HCT116 (cell line): ENCODE data around the gene ANKRD16.

Source experiments
- CBX3 ChIP-seq: IDR thresholded peaks from 2 replicates; pipeline ENCODE4 v1.6.1; 2012; ENCODE audit warnings: low read depth
- CTCF ChIP-seq, 3 experiments: fragments of 200-600 bp in 1 of 3; sonication (generic) in 1 of 3; IDR thresholded peaks in 2 of 3; conservative IDR thresholded peaks in 1 of 3; 2 replicates each; pipeline ENCODE4 v1.5.1; 2012 to 2017; ENCODE audit warnings: low read depth in 2 of 3, low read length in 2 of 3, antibody characterized with exemption in 1 of 3, borderline replicate concordance in 1 of 3, control low read depth in 1 of 3, mild to moderate bottlenecking in 1 of 3, mixed read lengths in 1 of 3, mixed run types in 1 of 3, moderate library complexity in 1 of 3; ENCODE audit not compliant: insufficient read depth in 1 of 3
- EZH2 ChIP-seq: fragments of 200-600 bp; sonication (generic); IDR thresholded peaks from 2 replicates; pipeline ENCODE4 v1.6.1; 2017; ENCODE audit warnings: antibody characterized with exemption, mixed run types
- EZH2phosphoT487 ChIP-seq: fragments of 200-600 bp; IDR thresholded peaks from 2 replicates; pipeline ENCODE4 v1.6.1; 2018; ENCODE audit warnings: antibody characterized with exemption, borderline replicate concordance
- FOSL1 ChIP-seq: IDR thresholded peaks from 2 replicates; pipeline ENCODE4 v1.6.1; 2012; ENCODE audit warnings: low read depth
- JUND ChIP-seq: IDR thresholded peaks from 2 replicates; pipeline ENCODE4 v1.6.1; 2012
- MAX ChIP-seq: IDR thresholded peaks from 2 replicates; pipeline ENCODE4 v1.6.1; 2012
- POLR2A ChIP-seq: IDR thresholded peaks from 2 replicates; pipeline ENCODE4 v1.7.0; 2011; ENCODE audit warnings: borderline replicate concordance; ENCODE audit not compliant: insufficient read depth, insufficient read length; ENCODE audit errors: extremely low read depth
- POLR2AphosphoS5 ChIP-seq: IDR thresholded peaks from 2 replicates; pipeline ENCODE4 v1.6.1; 2011; ENCODE audit warnings: mild to moderate bottlenecking, low read depth, low read length, moderate library complexity
- RAD21 ChIP-seq: IDR thresholded peaks from 2 replicates; pipeline ENCODE4 v1.6.1; 2012; ENCODE audit warnings: low read depth, mild to moderate bottlenecking
- REST ChIP-seq: IDR thresholded peaks from 2 replicates; pipeline ENCODE4 v1.6.1; 2012; ENCODE audit warnings: low read depth
- SP1 ChIP-seq: IDR thresholded peaks from 2 replicates; pipeline ENCODE4 v1.6.1; 2012; ENCODE audit warnings: low read depth
- SRF ChIP-seq: IDR thresholded peaks from 2 replicates; pipeline ENCODE4 v1.6.1; 2012; ENCODE audit warnings: low read depth
- YY1 ChIP-seq: IDR thresholded peaks from 2 replicates; pipeline ENCODE4 v1.6.1; 2011; ENCODE audit warnings: low read length, low read depth, moderate library complexity, mild to moderate bottlenecking; ENCODE audit not compliant: insufficient replicate concordance; ENCODE audit errors: extremely low read depth

GRCh38 chr10:5887029-5887428, 2.7 kb downstream of the ANKRD16 start:
- TF ChIP-seq CTCF (IDR thresholded peaks at IDR 0.05 in 2 of 3, conservative IDR thresholded peaks at IDR 0.05 in 1 of 3; ENCODE audit: borderline replicate concordance in 1 of 3, insufficient read depth in 1 of 3, low read depth in 2 of 3, low read length in 2 of 3) (no peak), CBX3 (no peak), EZH2 (no peak), POLR2A (no peak), YY1 (no peak), SRF (no peak), POLR2AphosphoS5 (no peak), EZH2phosphoT487 (no peak), FOSL1 (no peak), REST (no peak), JUND (no peak), MAX (no peak), SP1 (no peak), RAD21 (no peak)
